KMS-11 (cell line): ENCODE results near the gene JAKMIP1.

ENCODE experiments used
- H2AFZ ChIP-seq: fragments of 200-600 bp; sonication (generic); 2 replicates; pipeline ENCODE4 v1.6.1; 2016; ENCODE audit warnings: antibody characterized with exemption, mixed run types, low read depth
- H3K27ac ChIP-seq: fragments of 200-600 bp; sonication (generic); 2 replicates; pipeline ENCODE4 v1.6.1; 2016; ENCODE audit warnings: mild to moderate bottlenecking, mixed run types
- H3K27me3 ChIP-seq: fragments of 200-600 bp; sonication (generic); 2 replicates; pipeline ENCODE4 v1.6.1; 2017; ENCODE audit warnings: mild to moderate bottlenecking, low read depth, mixed run types, moderate library complexity; ENCODE audit not compliant: insufficient read depth
- H3K36me3 ChIP-seq: fragments of 200-600 bp; sonication (generic); 2 replicates; pipeline ENCODE4 v1.6.1; 2017; ENCODE audit warnings: mild to moderate bottlenecking, mixed run types; ENCODE audit not compliant: insufficient read depth
- H3K4me1 ChIP-seq: fragments of 200-600 bp; sonication (generic); 2 replicates; pipeline ENCODE4 v1.6.1; 2016; ENCODE audit warnings: mild to moderate bottlenecking, low read depth, mixed run types; ENCODE audit not compliant: poor library complexity, severe bottlenecking
- H3K4me2 ChIP-seq: fragments of 200-600 bp; sonication (generic); 2 replicates; pipeline ENCODE4 v1.7.0; 2016; ENCODE audit warnings: mild to moderate bottlenecking, mixed run types
- H3K4me3 ChIP-seq: fragments of 200-600 bp; sonication (generic); IDR thresholded peaks from 2 replicates; pipeline ENCODE4 v1.6.1; 2017; ENCODE audit warnings: low read depth, low read length, mixed read lengths; ENCODE audit not compliant: insufficient read depth
- H3K79me2 ChIP-seq: fragments of 200-600 bp; sonication (generic); 2 replicates; pipeline ENCODE4 v1.6.1; 2016; ENCODE audit warnings: low read depth, mixed run types; ENCODE audit not compliant: insufficient read depth
- H3K9ac ChIP-seq: fragments of 200-600 bp; sonication (generic); 2 replicates; pipeline ENCODE4 v1.6.1; 2016; ENCODE audit warnings: mild to moderate bottlenecking, mixed run types
- H4K20me1 ChIP-seq: fragments of 200-600 bp; sonication (generic); 2 replicates; pipeline ENCODE4 v1.6.1; 2016; ENCODE audit warnings: mild to moderate bottlenecking, mixed run types; ENCODE audit not compliant: insufficient read depth
- TF ChIP-seq, protein P1 (sequence below): fragments of 200-600 bp; sonication (generic); conservative IDR thresholded peaks from 2 replicates; pipeline ENCODE4 v1.6.1; 2017; ENCODE audit warnings: low read depth, mild to moderate bottlenecking, antibody characterized with exemption, low read length, moderate library complexity, mixed read lengths

The JAKMIP1 gene

DNA sequence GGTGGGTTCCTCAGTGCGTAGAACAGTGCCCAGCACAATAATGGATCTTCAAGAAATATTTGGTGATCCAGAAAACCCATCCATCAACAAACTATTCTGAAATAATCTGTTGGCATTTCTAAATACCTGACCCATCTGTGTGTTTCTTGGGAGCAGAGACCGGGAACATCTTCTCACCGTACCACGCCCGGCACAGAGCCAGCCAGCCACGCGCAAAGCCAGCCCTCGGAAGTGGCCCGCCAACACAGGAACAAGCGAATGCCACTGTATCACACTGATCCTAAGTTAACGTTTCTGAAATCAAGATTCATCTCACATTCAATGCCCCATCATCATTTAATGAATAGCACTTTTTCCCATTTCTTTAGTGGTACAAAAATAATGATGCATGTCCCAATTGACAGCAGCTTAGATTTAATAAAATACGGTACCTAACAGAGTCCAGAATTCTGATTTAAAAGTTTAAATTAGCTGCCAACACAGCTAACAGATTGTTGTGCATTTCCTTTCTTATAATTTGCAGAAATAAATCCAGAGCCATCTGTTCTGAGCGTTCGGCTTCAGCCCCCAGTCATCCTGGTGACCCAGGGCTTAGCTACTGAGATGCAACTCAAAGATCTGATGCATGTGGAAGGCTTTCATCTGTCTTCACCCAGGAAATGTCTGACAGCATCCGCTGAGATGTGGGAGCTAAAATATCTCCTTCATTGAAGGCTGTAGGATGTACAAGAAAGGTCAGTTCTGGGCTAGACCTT, 44.2 kb downstream of the JAKMIP1 start:
- no peaks in the 10 kb centered on the region for H3K36me3 ChIP-seq
- no peaks in the 10 kb centered on the region for H4K20me1 ChIP-seq
- no peak overlapping the region for H3K4me3 ChIP-seq
- H3K79me2 ChIP-seq: no peaks in the 10 kb centered on the region
- no peak overlapping the region for H2AFZ ChIP-seq
- no peaks in the 10 kb centered on the region for H3K27me3 ChIP-seq
- TF ChIP-seq, protein P1, sequence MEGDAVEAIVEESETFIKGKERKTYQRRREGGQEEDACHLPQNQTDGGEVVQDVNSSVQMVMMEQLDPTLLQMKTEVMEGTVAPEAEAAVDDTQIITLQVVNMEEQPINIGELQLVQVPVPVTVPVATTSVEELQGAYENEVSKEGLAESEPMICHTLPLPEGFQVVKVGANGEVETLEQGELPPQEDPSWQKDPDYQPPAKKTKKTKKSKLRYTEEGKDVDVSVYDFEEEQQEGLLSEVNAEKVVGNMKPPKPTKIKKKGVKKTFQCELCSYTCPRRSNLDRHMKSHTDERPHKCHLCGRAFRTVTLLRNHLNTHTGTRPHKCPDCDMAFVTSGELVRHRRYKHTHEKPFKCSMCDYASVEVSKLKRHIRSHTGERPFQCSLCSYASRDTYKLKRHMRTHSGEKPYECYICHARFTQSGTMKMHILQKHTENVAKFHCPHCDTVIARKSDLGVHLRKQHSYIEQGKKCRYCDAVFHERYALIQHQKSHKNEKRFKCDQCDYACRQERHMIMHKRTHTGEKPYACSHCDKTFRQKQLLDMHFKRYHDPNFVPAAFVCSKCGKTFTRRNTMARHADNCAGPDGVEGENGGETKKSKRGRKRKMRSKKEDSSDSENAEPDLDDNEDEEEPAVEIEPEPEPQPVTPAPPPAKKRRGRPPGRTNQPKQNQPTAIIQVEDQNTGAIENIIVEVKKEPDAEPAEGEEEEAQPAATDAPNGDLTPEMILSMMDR: no peak
- H3K9ac ChIP-seq: no peak overlapping the region
- no peaks in the 10 kb centered on the region for H3K4me1 ChIP-seq
- H3K4me2 ChIP-seq: no peak overlapping the region
- no peak overlapping the region for H3K27ac ChIP-seq

DNA sequence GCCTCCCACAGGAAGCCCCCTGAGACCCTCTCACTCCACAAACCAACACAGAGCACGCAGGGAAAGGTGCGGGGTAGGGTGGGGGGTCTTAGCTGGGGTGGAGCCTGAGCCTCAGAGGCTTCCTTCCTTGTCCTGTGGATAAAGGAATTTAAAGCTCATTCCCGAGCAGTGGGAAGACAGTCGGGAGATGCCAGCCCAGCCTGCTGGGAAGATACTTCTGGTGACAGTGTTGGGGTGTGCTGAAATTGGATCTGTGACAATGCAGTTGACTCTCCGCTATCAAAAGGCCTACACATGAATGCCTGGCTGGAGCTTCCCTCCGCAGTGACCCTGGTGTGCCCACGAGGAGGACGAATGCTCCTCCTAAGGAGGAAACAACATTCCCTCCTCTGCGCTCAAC, 45.5 kb downstream of the JAKMIP1 start:
- Histone ChIP-seq H3K4me1 (no peaks in the 10 kb centered on the region), H3K4me2 (no peak overlapping the region), H2AFZ (no peak overlapping the region)

DNA sequence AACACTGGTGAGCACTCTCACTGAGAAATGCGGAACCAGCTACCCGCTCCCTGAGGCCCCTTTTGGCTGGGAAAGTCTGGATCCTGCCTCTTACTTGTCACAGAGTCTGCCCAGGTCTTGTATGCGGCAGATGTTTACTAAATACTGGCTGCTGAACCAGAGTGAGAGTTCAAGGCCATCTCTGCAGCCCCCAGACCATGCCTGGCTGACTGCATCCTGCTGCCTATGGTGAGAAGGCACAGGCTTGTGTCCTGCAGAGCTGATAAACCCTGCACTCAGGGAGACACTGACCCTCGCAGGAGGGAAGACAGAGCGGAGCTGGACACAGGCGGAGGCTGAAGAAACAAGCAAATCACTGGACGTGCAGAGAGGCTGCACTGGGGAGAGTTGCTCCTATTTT, 46.5 kb downstream of the JAKMIP1 start:
- Histone ChIP-seq H3K79me2 (no peaks in the 10 kb centered on the region), H3K27ac (no peak overlapping the region), H2AFZ (no peak overlapping the region), H3K27me3 (no peaks in the 10 kb centered on the region), H3K36me3 (no peaks in the 10 kb centered on the region), H3K4me3 (no peak overlapping the region), H4K20me1 (no peaks in the 10 kb centered on the region), H3K4me1 (no peaks in the 10 kb centered on the region), H3K9ac (no peak overlapping the region), H3K4me2 (no peak overlapping the region)
- TF ChIP-seq, protein P1: no peak

More for the DNA sequence above, 45.5 kb downstream of the JAKMIP1 start:
- Histone ChIP-seq H4K20me1 (no peaks in the 10 kb centered on the region), H3K27ac (no peak overlapping the region), H3K79me2 (no peaks in the 10 kb centered on the region), H3K4me3 (no peak overlapping the region), H3K27me3 (no peaks in the 10 kb centered on the region), H3K9ac (no peak overlapping the region), H3K36me3 (no peaks in the 10 kb centered on the region)
- TF ChIP-seq, protein P1: no peak

DNA sequence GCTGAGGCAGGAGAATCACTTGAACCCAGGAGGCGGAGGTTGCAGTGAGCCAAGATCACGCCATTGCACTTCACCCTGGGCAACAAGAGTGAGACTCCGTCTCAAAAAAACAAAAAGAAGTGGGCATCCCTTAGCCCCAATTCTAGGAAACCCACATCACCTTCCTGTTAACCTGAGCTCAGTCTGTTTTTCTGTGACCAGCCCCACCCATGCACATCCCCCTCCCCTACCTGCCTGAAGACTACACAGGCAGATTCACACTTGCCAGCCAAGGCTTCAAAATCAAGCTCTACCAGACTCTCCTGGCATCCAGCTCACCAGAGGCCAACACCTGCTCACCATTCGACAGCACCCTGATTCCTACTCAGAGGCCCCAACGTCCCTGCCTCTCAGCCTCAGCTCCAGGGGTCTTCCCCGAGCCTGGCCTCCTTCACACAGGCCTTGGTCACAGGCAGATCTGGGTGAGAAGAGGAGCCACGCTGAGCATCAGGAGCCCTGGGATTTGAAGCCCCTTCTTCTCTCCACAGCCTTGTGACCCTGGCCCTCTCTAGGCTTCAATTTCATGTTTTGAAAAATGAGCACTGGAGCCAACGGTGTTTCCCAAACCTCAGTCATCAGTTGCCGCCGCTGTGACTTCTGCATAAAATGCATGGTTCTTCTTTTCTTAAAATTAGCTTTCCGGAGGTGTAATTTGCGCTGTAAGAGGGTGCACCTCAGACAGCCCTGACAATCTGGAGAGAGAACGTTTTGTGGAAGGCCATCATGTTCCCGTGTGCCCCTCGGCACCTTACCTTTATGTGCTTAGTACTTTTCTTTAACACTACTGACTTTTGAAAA, 47.3 kb downstream of the JAKMIP1 start:
- Histone ChIP-seq H3K27ac (no peak overlapping the region), H2AFZ (no peak overlapping the region), H3K9ac (no peak overlapping the region), H3K79me2 (no peaks in the 10 kb centered on the region), H3K4me2 (no peak overlapping the region), H4K20me1 (no peaks in the 10 kb centered on the region), H3K4me3 (no peak overlapping the region), H3K27me3 (no peaks in the 10 kb centered on the region), H3K4me1 (no peaks in the 10 kb centered on the region), H3K36me3 (no peaks in the 10 kb centered on the region)
- TF ChIP-seq, protein P1: no peak
